HG02588 (cell line): ENCODE data around the gene LMBR1L.

ENCODE experiments used
- ATAC-seq: cut with Tn5 transposase; IDR thresholded peaks from one replicate; pipeline ENCODE4 v1.9.1; 2021; ENCODE audit warnings: mild to moderate bottlenecking, moderate library complexity; ENCODE audit not compliant: unreplicated experiment

Gene LMBR1L

GRCh38 chr12:49054524-49054923 is 56.1 kb downstream of the LMBR1L start:
- no peak for ATAC-seq

GRCh38 chr12:49054096-49054495 is 56.6 kb downstream of the LMBR1L start:
- no peak for ATAC-seq

DNA sequence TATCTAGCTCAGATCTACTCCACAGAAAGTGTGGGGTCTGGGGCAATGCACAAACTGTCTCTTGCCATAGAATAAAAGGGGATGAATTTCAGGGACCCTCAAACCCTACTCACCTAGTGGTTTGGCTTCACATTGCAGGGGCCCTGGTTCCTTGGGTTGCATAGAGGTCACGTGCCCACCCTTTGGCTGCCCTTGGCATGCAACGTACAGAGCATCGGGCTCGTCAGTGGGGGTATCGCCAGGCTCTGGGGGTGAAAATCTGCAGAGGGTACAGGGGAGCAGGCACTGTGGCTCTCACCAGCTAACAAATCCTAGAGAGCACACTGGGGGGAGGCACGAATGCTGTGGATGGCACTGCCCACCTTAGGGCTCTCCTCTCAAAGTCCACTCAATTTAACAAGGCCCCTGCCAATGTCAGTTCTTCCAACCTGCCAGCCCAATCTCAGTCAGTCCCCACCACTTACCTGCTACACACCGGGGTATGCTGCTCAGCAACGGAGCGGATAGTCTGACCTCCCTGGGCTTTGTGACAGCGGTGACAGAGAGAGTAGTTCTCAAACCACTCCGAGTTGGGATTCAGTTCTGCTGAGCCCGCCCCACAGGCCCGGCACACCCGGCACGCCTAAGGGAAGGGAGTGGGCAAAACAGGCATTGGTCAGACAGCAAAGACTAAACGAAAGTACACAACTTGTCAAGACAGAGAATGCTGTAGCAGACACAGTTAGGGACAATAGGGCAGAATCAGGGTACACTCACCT is 58.0 kb downstream of the LMBR1L start:
- ATAC-seq: no peak

DNA sequence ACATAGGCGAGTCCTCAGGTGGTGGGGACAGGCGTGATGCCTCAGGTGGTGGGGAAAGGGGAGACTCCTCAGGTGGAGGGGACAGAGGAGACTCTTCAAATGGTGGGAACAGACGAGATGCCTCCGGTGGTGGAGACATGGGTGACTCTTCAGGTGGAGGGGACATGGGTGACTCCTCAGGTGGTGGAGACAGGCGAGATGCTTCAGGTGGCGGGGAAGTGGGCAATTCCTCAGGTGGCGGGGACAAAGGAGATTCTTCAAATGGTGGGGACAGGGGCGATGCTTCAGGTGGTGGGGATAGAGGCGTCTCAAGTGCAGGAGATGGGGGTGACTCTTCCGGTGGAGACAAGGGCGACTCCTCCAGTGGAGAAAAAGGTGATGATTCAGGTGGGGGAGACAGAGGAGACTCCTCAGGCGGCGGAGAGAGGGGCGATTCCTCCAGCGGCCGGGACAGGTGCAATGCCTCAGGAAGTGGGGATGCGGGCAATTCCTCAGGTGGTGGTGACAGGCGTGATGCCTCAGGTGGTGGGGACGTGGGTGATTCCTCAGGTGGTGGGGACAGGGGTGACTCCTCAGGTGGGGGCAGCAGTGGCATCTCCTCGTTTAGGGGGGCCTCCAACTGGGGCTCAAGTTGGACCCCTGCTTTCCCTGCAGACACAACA is 58.7 kb downstream of the LMBR1L start:
- ATAC-seq: no peak

- no peak for ATAC-seq
Measured at GRCh38 chr12:49051373-49051764, 59.3 kb downstream of the LMBR1L start.

DNA sequence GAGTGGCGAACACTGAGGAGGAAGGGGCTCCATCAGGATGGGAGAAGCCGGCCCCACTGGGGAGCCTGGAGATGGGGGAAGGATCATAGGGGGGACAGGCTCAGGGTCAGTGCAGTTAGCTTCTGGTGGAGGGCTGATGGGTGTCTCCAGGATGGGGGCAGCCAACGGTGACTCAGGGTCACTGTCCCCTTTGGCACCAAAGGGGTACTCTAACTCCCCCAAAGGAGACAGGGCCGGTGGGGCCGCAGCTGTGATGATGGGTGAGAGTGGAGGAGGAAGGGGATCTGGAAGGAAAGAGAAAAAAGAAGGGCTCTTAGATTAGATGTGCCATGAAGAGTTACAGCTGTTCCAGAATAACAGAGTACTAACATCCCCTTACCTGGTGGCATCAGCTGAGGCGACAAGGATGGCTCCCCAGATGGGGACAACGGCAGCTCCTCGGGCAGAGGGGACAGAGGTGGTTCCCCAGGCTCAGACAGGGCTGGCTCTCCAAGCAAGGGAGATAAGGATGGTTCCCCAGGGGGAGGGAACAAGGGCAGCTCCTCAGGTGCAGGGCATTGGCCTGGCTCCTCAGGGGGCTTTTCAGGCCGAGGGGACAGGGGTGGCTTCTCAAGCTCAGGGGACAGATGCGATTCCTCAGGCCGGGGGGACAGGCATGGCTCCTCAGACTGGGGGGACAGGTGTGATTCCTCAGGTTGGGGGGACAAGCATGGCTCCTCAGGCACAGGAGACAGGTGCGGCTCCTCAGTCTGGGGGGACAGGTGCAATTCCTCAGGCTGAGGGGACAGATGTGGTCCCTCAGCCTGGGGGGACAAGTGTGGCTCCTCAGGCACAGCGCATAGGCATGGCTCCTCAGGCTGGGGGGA is 59.9 kb downstream of the LMBR1L start:
- no peak for ATAC-seq

DNA sequence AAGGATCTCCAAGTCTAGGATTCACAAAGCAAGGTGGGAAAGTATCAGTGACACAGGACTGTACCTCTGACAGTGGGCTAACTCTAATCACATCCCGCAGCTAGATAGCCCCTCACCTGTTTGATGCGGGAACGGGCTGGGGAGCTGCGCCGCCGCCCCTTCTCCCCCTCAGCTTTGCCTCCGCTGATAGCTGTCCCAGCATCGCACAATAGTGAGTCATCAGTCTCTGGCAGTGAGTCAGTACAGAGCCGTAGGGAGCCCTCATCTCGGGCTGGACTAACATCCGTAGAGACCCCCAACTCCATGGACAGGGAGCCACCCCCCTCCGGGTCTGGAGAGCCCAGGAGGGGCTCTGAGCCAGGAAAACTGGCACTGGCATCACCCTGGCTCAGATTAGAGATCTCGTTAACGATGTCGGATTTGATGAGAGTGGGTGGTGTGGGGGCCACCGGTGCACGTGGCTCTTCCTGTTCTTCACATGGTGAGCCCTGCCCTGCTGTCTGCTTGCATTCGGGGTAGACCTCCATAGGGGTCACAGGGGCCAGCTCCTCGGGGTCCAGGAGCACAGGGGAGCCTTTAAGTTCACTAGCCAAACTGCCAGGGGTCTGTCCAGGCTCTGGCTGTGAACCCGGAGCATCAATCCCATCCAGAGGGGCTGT is 61.0 kb downstream of the LMBR1L start:
- ATAC-seq: no peak

DNA sequence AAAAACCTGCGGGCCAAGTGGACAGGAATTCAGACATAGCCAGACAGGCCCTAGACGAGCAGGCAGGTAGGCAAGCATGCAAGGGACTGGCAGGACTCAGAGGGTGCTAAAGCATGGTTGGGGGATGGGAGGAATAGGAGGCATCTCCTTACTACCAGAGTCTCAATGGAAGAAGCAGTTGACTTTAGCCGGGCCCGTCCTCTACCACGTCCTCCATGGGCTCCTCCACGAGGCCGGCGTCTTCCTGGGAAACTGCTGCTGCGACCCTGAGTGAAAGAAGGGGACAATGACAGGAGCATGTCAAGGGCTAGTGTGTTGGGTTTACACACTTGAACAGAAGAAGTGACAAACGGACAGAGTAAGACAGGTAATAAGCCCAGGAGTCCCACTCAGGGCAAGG is 61.7 kb downstream of the LMBR1L start:
- no peak for ATAC-seq
